IMR-90 (cell line): ENCODE measurements around the gene CYP20A1. TPM values are rescaled to one million over a fixed set of nuclear protein-coding genes. Genes with fewer than 3 reads are reported as not detected.

Experiments used
- ATAC-seq: fragments of 200-7000 bp; cut with Tn5 transposase; 2 replicates; pipeline ENCODE4 v1.9.1; 2020; ENCODE audit warnings: low read depth, mild to moderate bottlenecking, moderate library complexity
- BruUV-seq: library from RNA; stranded (reverse); fragments of 400-500 nt; replicated peaks from 2 replicates; lab custom pipeline; 2021; lab: Mats Ljungman, UMichigan
- CTCF ChIA-PET: fragments of 300-600 bp; formaldehyde crosslinking; extraction: SDS; loops from one replicate; lab custom pipeline; 2021; ENCODE audit warnings: antibody characterized with exemption; lab: Yijun Ruan, JAX
- POLR2A ChIA-PET: fragments of 300-600 bp; sonication (Branson Sonifier 250); formaldehyde crosslinking; loops from one replicate; lab custom pipeline; 2022; ENCODE audit warnings: antibody characterized with exemption; ENCODE audit not compliant: unreplicated experiment; lab: Charles Lee
- DNase-seq: peaks from one replicate; pipeline ENCODE4 v3.0.0; 2013
- H2AFZ ChIP-seq: replicated peaks from 2 replicates; pipeline ENCODE3; 2013; ENCODE audit warnings: low read length, mild to moderate bottlenecking; ENCODE audit not compliant: poor library complexity
- H2AK5ac ChIP-seq: 2 replicates; pipeline ENCODE4 v1.6.1; 2013; ENCODE audit warnings: low read depth, low read length, inconsistent platforms
- H2AK9ac ChIP-seq: replicated peaks from 2 replicates; pipeline ENCODE3; 2013; ENCODE audit warnings: mild to moderate bottlenecking, low read depth, low read length, moderate library complexity; ENCODE audit not compliant: poor library complexity
- H2BK120ac ChIP-seq: 2 replicates; pipeline ENCODE4 v1.6.1; 2013; ENCODE audit warnings: low read depth, low read length, inconsistent platforms
- H2BK15ac ChIP-seq: 3 replicates; pipeline ENCODE4 v1.6.1; 2013; ENCODE audit warnings: low read depth, low read length, inconsistent platforms
- H2BK20ac ChIP-seq: 2 replicates; pipeline ENCODE4 v1.6.1; 2013; ENCODE audit warnings: low read depth, mild to moderate bottlenecking, inconsistent platforms, low read length, moderate library complexity
- H2BK5ac ChIP-seq: 2 replicates; pipeline ENCODE4 v1.6.1; 2013; ENCODE audit warnings: mild to moderate bottlenecking, low read depth, low read length, inconsistent platforms; ENCODE audit not compliant: poor library complexity, severe bottlenecking
- H3K14ac ChIP-seq: replicated peaks from 2 replicates; pipeline ENCODE4 v1.6.1; 2013; ENCODE audit warnings: low read depth, low read length, inconsistent platforms
- H3K18ac ChIP-seq: 2 replicates; pipeline ENCODE4 v1.6.1; 2013; ENCODE audit warnings: low read depth, low read length, control low read depth
- H3K23ac ChIP-seq: 2 replicates; pipeline ENCODE4 v1.6.1; 2013; ENCODE audit warnings: low read depth, low read length, inconsistent platforms
- H3K27ac ChIP-seq: 2 replicates; pipeline ENCODE4 v1.5.1; 2013; ENCODE audit warnings: mild to moderate bottlenecking, control low read depth, low read length; ENCODE audit not compliant: insufficient read depth
- H3K27me3 ChIP-seq: 2 replicates; pipeline ENCODE4 v1.6.1; 2013; ENCODE audit warnings: low read length; ENCODE audit not compliant: control insufficient read depth, insufficient read depth
- H3K36me3 ChIP-seq: 2 replicates; pipeline ENCODE4 v1.6.1; 2013; ENCODE audit warnings: low read length, mixed read lengths; ENCODE audit not compliant: control insufficient read depth, insufficient read depth
- H3K4ac ChIP-seq: 2 replicates; pipeline ENCODE4 v1.6.1; 2013; ENCODE audit warnings: low read depth, low read length, inconsistent platforms
- H3K4me1 ChIP-seq: 2 replicates; pipeline ENCODE4 v1.6.1; 2013; ENCODE audit warnings: low read length, mixed read lengths; ENCODE audit not compliant: control insufficient read depth, insufficient read depth
- H3K4me2 ChIP-seq: 2 replicates; pipeline ENCODE4 v1.6.1; 2013; ENCODE audit warnings: low read depth, mild to moderate bottlenecking, control low read depth, low read length, moderate library complexity
- H3K4me3 ChIP-seq: 2 replicates; pipeline ENCODE4 v1.5.1; 2013; ENCODE audit warnings: low read depth, mild to moderate bottlenecking, control low read depth, low read length, moderate library complexity; ENCODE audit not compliant: insufficient read depth
- H3K56ac ChIP-seq: 2 replicates; pipeline ENCODE4 v1.6.1; 2013; ENCODE audit warnings: low read length, inconsistent platforms; ENCODE audit not compliant: insufficient read depth; ENCODE audit errors: extremely low read depth
- H3K79me1 ChIP-seq, 2 experiments: 2 replicates each; pipeline ENCODE4 v1.6.1; 2013; ENCODE audit warnings: low read length in 2 of 2, inconsistent platforms in 1 of 2, low read depth in 1 of 2
- H3K9ac ChIP-seq: 2 replicates; pipeline ENCODE4 v1.6.1; 2013; ENCODE audit warnings: low read depth, low read length, control low read depth
- H3K9me1 ChIP-seq: 2 replicates; pipeline ENCODE4 v1.6.1; 2013; ENCODE audit warnings: low read length, inconsistent platforms; ENCODE audit not compliant: insufficient read depth
- H3K9me3 ChIP-seq: 2 replicates; pipeline ENCODE4 v1.6.1; 2013; ENCODE audit warnings: low read length; ENCODE audit not compliant: control insufficient read depth, insufficient read depth
- H4K20me1 ChIP-seq: 2 replicates; pipeline ENCODE4 v1.6.1; 2013; ENCODE audit warnings: low read length, inconsistent platforms; ENCODE audit not compliant: insufficient read depth
- H4K5ac ChIP-seq: 2 replicates; pipeline ENCODE4 v1.6.1; 2013; ENCODE audit warnings: mild to moderate bottlenecking, low read depth, low read length, control low read depth
- H4K8ac ChIP-seq, 2 experiments: 2 replicates each; pipeline ENCODE4 v1.6.1; 2013; ENCODE audit warnings: low read depth in 2 of 2, low read length in 2 of 2, control low read depth in 1 of 2, inconsistent platforms in 1 of 2
- H4K91ac ChIP-seq: 2 replicates; pipeline ENCODE4 v1.6.1; 2013; ENCODE audit warnings: low read depth, low read length, inconsistent platforms; ENCODE audit not compliant: insufficient read depth
- BHLHE40 ChIP-seq: fragments of 150-350 bp; IDR thresholded peaks from 2 replicates; pipeline ENCODE4 v1.6.1; 2016; ENCODE audit warnings: mild to moderate bottlenecking, low read depth, low read length
- CHD1 ChIP-seq: IDR thresholded peaks from 2 replicates; pipeline ENCODE4 v1.6.1; 2012; ENCODE audit warnings: low read depth, low read length, improper control_type of control experiment
- FOS ChIP-seq: fragments of 150-350 bp; IDR thresholded peaks from 2 replicates; pipeline ENCODE4 v1.6.1; 2016; ENCODE audit warnings: low read depth, low read length
- MAFK ChIP-seq: IDR thresholded peaks from 2 replicates; pipeline ENCODE4 v1.6.1; 2012; ENCODE audit warnings: low read depth, low read length, improper control_type of control experiment
- MAZ ChIP-seq: IDR thresholded peaks from 2 replicates; pipeline ENCODE4 v1.6.1; 2012; ENCODE audit warnings: low read depth, mild to moderate bottlenecking, low read length, improper control_type of control experiment, moderate library complexity, borderline replicate concordance
- NFE2L2 ChIP-seq: fragments of 150-350 bp; IDR thresholded peaks from 2 replicates; pipeline ENCODE4 v1.6.1; 2016; ENCODE audit warnings: low read depth, mild to moderate bottlenecking, low read length
- POLR2A ChIP-seq: IDR thresholded peaks from 2 replicates; pipeline ENCODE4 v1.6.1; 2012; ENCODE audit warnings: mild to moderate bottlenecking, low read depth, low read length
- RFX5 ChIP-seq: IDR thresholded peaks from 2 replicates; pipeline ENCODE4 v1.8.0; 2012; ENCODE audit warnings: low read depth, mild to moderate bottlenecking, low read length, moderate library complexity
- SMC3 ChIP-seq: fragments of 150-350 bp; IDR thresholded peaks from 2 replicates; pipeline ENCODE4 v1.6.1; 2016; ENCODE audit warnings: low read depth, mild to moderate bottlenecking, antibody characterized with exemption, low read length, moderate library complexity
- WGBS, 2 experiments: methylation state at CpG; one replicate each; pipeline versions ENCODE4 v1.1.5 to v1.1.7; 2013; ENCODE audit warnings: missing lambda C conversion rate in 2 of 2; ENCODE audit not compliant: insufficient read length in 1 of 2; ENCODE audit errors: extremely low coverage in 2 of 2; 5-methylcytosine and 5-hydroxymethylcytosine counted together
- dilution Hi-C: fragments of 300-500 bp; cut with HindIII; formaldehyde crosslinking; loops from one replicate; pipeline ENCODE4 v1.14.3; 2018; ENCODE audit warnings: low sequenced_read_pairs; ENCODE audit not compliant: unreplicated experiment
- in situ Hi-C: fragments of 300-500 bp; cut with MboI; formaldehyde crosslinking; loops from 3 replicates; pipeline ENCODE4 v1.14.3; 2019; ENCODE audit warnings: low sequenced_read_pairs, inconsistent platforms, mixed read lengths
- intact Hi-C: fragments of 100-400 bp; cut with micrococcal nuclease; formaldehyde crosslinking; loops from 2 replicates; pipeline ENCODE4 v1.10.0; 2022
- polyA plus RNA-seq, 3 experiments: library from polyadenylated mRNA; depleted of rRNA; stranded (reverse); fragments of >200 nt; gene quantifications; 2 replicates each; pipeline ENCODE4 v1.2.3, GENCODE V29; 2012; ENCODE audit warnings: low replicate concordance in 1 of 3
- total RNA-seq: library from RNA; depleted of rRNA; stranded (reverse); fragments of >200 nt; gene quantifications from 2 replicates; pipeline ENCODE4 v1.2.3, GENCODE V29; 2012
- TF ChIP-seq, protein P1 (sequence below): conservative IDR thresholded peaks from 2 replicates; pipeline ENCODE4 v1.5.1; 2012; ENCODE audit warnings: mild to moderate bottlenecking, low read depth, low read length, improper control_type of control experiment
- TF ChIP-seq, protein P2 (sequence below): fragments of 150-350 bp; IDR thresholded peaks from 2 replicates; pipeline ENCODE4 v1.6.1; 2016; ENCODE audit warnings: low read depth, mild to moderate bottlenecking, low read length, moderate library complexity, borderline replicate concordance

The CYP20A1 gene
- total and polyA plus RNA-seq, 2 of the 4 experiments (the other 2 are of a cell fraction), result 7.0 to 16.8 TPM

DNA sequence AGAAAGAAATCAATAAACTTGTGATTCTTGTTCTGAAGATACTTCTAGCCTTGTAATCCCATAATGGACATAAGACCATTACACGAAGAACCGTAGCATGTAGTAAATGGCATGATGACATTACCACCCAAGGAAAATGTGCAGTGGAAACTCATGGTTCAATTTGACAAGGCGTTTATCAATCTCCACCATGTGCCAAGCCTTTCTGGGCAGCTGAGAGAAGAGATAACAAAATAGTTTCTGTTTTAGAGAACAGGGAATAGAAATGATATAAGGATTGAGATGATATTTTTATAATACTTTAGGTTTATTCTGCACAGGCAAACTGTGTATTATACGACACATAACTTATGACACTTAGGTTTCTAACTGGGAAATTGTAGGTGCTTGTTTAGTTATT lies 108.6 kb downstream of the CYP20A1 start:
- Histone ChIP-seq H2BK20ac (no peak overlapping the region), H4K91ac (no peak overlapping the region), H3K9ac (no peak overlapping the region), H4K8ac (no peak overlapping the region), H3K4me2 (no peak overlapping the region), H3K18ac (no peak overlapping the region), H4K20me1 (peaks cover 9% of the 10 kb centered on the region; the same call in 1 of the 2 replicates), H3K9me3 (no peaks in the 10 kb centered on the region), H2AK5ac (no peak overlapping the region), H2BK15ac (no peak overlapping the region), H3K14ac (no peak overlapping the region), H3K4ac (no peak overlapping the region), H3K4me3 (no peak overlapping the region), H3K27ac (no peak overlapping the region), H2BK5ac (no peak overlapping the region), H2AK9ac (no peak overlapping the region), H3K56ac (no peak overlapping the region), H3K27me3 (no peaks in the 10 kb centered on the region), H3K4me1 (no peaks in the 10 kb centered on the region), H3K79me1 (peaks cover 36 to 61% of the 10 kb centered on the region in 2 experiments), H2BK120ac (no peak overlapping the region), H2AFZ (no peak overlapping the region), H3K36me3 (peaks cover 4% of the 10 kb centered on the region; the same call in 1 of the 2 replicates), H4K5ac (no peak overlapping the region), H3K9me1 (peaks cover 3% of the 10 kb centered on the region), H3K23ac (no peak overlapping the region)
- DNase-seq (no peak), ATAC-seq (no peak)
- dilution Hi-C loops, result no loop called here
- POLR2A ChIA-PET, result no interaction called here
- CTCF ChIA-PET, result no interaction called here
- no CpG with 5 or more reads among the region's 4 CpGs for WGBS, 2 experiments
- TF ChIP-seq FOS, result no peak
- TF ChIP-seq NFE2L2, result no peak
- TF ChIP-seq, protein P1, sequence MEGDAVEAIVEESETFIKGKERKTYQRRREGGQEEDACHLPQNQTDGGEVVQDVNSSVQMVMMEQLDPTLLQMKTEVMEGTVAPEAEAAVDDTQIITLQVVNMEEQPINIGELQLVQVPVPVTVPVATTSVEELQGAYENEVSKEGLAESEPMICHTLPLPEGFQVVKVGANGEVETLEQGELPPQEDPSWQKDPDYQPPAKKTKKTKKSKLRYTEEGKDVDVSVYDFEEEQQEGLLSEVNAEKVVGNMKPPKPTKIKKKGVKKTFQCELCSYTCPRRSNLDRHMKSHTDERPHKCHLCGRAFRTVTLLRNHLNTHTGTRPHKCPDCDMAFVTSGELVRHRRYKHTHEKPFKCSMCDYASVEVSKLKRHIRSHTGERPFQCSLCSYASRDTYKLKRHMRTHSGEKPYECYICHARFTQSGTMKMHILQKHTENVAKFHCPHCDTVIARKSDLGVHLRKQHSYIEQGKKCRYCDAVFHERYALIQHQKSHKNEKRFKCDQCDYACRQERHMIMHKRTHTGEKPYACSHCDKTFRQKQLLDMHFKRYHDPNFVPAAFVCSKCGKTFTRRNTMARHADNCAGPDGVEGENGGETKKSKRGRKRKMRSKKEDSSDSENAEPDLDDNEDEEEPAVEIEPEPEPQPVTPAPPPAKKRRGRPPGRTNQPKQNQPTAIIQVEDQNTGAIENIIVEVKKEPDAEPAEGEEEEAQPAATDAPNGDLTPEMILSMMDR, result no peak
- TF ChIP-seq SMC3, result no peak
- no peak for TF ChIP-seq MAZ
- TF ChIP-seq RFX5, result no peak
- no peak for TF ChIP-seq MAFK
- TF ChIP-seq, protein P2, sequence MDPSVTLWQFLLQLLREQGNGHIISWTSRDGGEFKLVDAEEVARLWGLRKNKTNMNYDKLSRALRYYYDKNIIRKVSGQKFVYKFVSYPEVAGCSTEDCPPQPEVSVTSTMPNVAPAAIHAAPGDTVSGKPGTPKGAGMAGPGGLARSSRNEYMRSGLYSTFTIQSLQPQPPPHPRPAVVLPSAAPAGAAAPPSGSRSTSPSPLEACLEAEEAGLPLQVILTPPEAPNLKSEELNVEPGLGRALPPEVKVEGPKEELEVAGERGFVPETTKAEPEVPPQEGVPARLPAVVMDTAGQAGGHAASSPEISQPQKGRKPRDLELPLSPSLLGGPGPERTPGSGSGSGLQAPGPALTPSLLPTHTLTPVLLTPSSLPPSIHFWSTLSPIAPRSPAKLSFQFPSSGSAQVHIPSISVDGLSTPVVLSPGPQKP, result no peak
- TF ChIP-seq BHLHE40, result no peak
- no peak for TF ChIP-seq CHD1
- no peak for TF ChIP-seq POLR2A
- no TSS peak for BruUV-seq
- in situ Hi-C loops, result no loop called here
- intact Hi-C loops, result no loop called here
